K562 (cell line): ENCODE data around the gene IGF1R. TPM values are rescaled to one million over a fixed set of nuclear protein-coding genes. Genes with fewer than 3 reads are reported as not detected.

Source experiments
- CBX2 ChIP-seq: fragments of 200-600 bp; sonication (generic); IDR thresholded peaks from one replicate; pipeline ENCODE4 v1.6.1; 2012; ENCODE audit warnings: mild to moderate bottlenecking, low read length, inconsistent platforms; ENCODE audit not compliant: insufficient read depth, poor library complexity, severe bottlenecking
- ETV1 ChIP-seq: fragments of 450-650 bp; conservative IDR thresholded peaks from 2 replicates; pipeline ENCODE4 v1.6.1; 2016; ENCODE audit warnings: missing genetic modification characterization, control low read depth, low read depth, missing compliant biosample characterization
- NRF1 ChIP-seq, 2 experiments: fragments of 450-650 bp; IDR thresholded peaks in 1 of 2; conservative IDR thresholded peaks in 1 of 2; 2 replicates each; pipeline ENCODE4 v1.6.1; 2014; ENCODE audit warnings: mild to moderate bottlenecking in 2 of 2
- POLR2AphosphoS2 ChIP-seq: IDR thresholded peaks from 2 replicates; pipeline ENCODE4 v1.6.1; 2012; ENCODE audit warnings: low read length, improper control_type of control experiment
- SMARCA4 ChIP-seq: fragments of 450-650 bp; IDR thresholded peaks from 2 replicates; pipeline ENCODE4 v1.6.1; 2016
- XRCC4 ChIP-seq: IDR thresholded peaks from one replicate; pipeline ENCODE4 v1.6.1; 2011; ENCODE audit not compliant: insufficient read depth, insufficient read length; ENCODE audit errors: extremely low read depth
- YY1 ChIP-seq, 3 experiments: IDR thresholded peaks; 2 replicates each; pipeline ENCODE4 v1.6.1; 2011; ENCODE audit warnings: low read length in 2 of 3, mild to moderate bottlenecking in 2 of 3, moderate library complexity in 2 of 3, borderline replicate concordance in 1 of 3, control low read depth in 1 of 3, low read depth in 1 of 3; ENCODE audit not compliant: insufficient read depth in 3 of 3, insufficient replicate concordance in 2 of 3, control insufficient read depth in 1 of 3, insufficient read length in 1 of 3; ENCODE audit errors: extremely low read depth in 1 of 3
- ZNF134 ChIP-seq: fragments of 250-450 bp; sonication (Bioruptor Pico); conservative IDR thresholded peaks from 2 replicates; pipeline ENCODE4 v1.4.0; 2020
- ZNF644 ChIP-seq: fragments of 200-800 bp; sonication (Bioruptor generic); IDR thresholded peaks from 2 replicates; pipeline ENCODE4 v1.6.1; 2016; ENCODE audit warnings: low read depth, missing genetic modification characterization, missing compliant biosample characterization
- ZNF766 ChIP-seq: fragments of 200-800 bp; sonication (Bioruptor generic); conservative IDR thresholded peaks from 2 replicates; pipeline ENCODE4 v1.6.1; 2016; ENCODE audit warnings: missing genetic modification characterization, missing compliant biosample characterization
- polyA plus RNA-seq, 8 experiments: library from polyadenylated mRNA; depleted of rRNA in 4 of 8; stranded (reverse) in 5 of 8; unstranded in 3 of 8; fragments of >200 nt; fragmentation: Nextera tagmentation in 2 of 8; fragmentation: Illumina TruSeq in 1 of 8; extraction: Ambion mirVana in 2 of 8; extraction: Trizol in 1 of 8; gene quantifications; 2 replicates each; pipeline versions ENCODE4 v1.2.1 to v1.2.3, GENCODE V29; 2011 to 2014; ENCODE audit warnings: inconsistent platforms in 1 of 8, missing spikeins in 1 of 8
- total RNA-seq, 7 experiments: library from RNA; depleted of rRNA in 6 of 7; stranded (reverse); fragments of >200 nt in 6 of 7; fragmentation: Illumina TruSeq in 2 of 7; extraction: Trizol in 2 of 7; gene quantifications; 2 replicates each; pipeline versions ENCODE4 v1.2.1 to v1.2.3, GENCODE V29; 2011 to 2021; ENCODE audit warnings: low replicate concordance in 1 of 7
- TF ChIP-seq, protein P1 (sequence below): fragments of 250-450 bp; sonication (Bioruptor Pico); IDR thresholded peaks from 2 replicates; pipeline ENCODE4 v1.4.0; 2020; ENCODE audit warnings: mild to moderate bottlenecking
- TF ChIP-seq, protein P2 (sequence below): fragments of 250-450 bp; sonication (Bioruptor Pico); IDR thresholded peaks from 2 replicates; pipeline ENCODE4 v1.4.0; 2020; ENCODE audit warnings: mild to moderate bottlenecking, moderate library complexity
- TF ChIP-seq, protein P3 (sequence below): sonication (generic); formaldehyde crosslinking; IDR thresholded peaks from 2 replicates; pipeline ENCODE4 v1.8.0; 2022; ENCODE audit warnings: mild to moderate bottlenecking, missing genetic modification reagents, borderline replicate concordance

Gene IGF1R
- total and polyA plus RNA-seq, 9 of the 15 experiments (the other 6 are each of a cell fraction or from before 2014, with no cell fraction given): 0.35 to 8.0 (median 1.6) TPM

DNA sequence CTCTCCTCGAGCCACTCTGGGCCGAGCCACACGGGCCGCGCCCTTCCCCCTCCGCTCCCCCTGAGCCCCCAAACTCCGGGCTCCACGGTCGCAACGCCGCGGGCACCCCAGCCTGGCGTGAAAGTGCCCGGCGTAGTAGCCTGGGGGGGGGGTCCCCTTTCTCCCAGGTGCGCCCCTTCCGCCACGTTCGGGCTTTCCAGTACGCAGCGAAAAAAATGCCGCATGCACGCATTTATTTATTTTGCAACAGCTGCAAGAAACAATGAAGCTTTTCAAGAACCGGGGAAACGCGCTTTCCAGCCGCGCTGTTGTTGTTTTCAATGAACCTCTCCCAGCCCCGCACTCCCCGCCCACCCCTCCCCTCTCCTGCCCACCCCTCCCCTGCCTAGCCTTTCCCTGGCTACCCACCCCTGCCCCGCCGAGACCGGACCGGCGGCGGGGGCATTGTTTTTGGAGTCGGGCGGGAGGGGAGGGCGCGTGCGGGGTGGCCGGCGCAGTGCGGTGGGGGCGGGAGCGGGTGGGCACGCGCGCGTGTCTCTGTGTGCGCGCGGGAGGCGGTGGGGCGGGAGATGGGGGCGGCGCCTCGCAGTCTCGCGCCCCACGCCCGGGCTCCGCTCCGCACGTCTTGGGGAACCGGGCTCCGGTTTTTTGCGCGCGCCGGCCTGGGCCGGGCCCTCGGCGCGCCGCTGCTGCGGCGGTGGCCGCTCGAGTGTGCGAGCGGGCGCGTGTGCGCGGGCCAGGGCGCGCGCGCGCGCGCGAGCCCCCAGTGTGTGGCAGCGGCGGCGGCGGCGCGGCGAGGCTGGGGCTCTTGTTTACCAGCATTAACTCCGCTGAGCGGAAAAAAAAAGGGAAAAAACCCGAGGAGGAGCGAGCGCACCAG, at the start of gene IGF1R (continued):
- TF ChIP-seq, protein P1, sequence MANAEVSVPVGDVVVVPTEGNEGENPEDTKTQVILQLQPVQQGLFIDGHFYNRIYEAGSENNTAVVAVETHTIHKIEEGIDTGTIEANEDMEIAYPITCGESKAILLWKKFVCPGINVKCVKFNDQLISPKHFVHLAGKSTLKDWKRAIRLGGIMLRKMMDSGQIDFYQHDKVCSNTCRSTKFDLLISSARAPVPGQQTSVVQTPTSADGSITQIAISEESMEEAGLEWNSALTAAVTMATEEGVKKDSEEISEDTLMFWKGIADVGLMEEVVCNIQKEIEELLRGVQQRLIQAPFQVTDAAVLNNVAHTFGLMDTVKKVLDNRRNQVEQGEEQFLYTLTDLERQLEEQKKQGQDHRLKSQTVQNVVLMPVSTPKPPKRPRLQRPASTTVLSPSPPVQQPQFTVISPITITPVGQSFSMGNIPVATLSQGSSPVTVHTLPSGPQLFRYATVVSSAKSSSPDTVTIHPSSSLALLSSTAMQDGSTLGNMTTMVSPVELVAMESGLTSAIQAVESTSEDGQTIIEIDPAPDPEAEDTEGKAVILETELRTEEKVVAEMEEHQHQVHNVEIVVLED (CRISPR knock-in tag): peak; percentile 98
- TF ChIP-seq ETV1 (tag) (no peak), NRF1 (conservative IDR thresholded peaks at IDR 0.05 in 1 of 2, IDR thresholded peaks at IDR 0.05 in 1 of 2) (no peak; a peak in 1 of 4 replicates), POLR2AphosphoS2 (no peak), ZNF134 (0 out of 2 replicates have a peak, but pooled peaks have one; percentile 3), SMARCA4 (no peak), XRCC4 (no peak), CBX2 (no peak), ZNF766 (CRISPR knock-in tag) (peak; percentile 93), YY1 (IDR thresholded peaks at IDR 0.05; ENCODE audit: borderline replicate concordance in 1 of 3, control insufficient read depth in 1 of 3, extremely low read depth in 1 of 3, insufficient read depth in 3 of 3, insufficient read length in 1 of 3, insufficient replicate concordance in 2 of 3, low read depth in 1 of 3, low read length in 2 of 3) (peak in 2 of 3 experiments; percentile 41 to 59), ZNF644 (tag) (peak; percentile 87)
- TF ChIP-seq, protein P2, sequence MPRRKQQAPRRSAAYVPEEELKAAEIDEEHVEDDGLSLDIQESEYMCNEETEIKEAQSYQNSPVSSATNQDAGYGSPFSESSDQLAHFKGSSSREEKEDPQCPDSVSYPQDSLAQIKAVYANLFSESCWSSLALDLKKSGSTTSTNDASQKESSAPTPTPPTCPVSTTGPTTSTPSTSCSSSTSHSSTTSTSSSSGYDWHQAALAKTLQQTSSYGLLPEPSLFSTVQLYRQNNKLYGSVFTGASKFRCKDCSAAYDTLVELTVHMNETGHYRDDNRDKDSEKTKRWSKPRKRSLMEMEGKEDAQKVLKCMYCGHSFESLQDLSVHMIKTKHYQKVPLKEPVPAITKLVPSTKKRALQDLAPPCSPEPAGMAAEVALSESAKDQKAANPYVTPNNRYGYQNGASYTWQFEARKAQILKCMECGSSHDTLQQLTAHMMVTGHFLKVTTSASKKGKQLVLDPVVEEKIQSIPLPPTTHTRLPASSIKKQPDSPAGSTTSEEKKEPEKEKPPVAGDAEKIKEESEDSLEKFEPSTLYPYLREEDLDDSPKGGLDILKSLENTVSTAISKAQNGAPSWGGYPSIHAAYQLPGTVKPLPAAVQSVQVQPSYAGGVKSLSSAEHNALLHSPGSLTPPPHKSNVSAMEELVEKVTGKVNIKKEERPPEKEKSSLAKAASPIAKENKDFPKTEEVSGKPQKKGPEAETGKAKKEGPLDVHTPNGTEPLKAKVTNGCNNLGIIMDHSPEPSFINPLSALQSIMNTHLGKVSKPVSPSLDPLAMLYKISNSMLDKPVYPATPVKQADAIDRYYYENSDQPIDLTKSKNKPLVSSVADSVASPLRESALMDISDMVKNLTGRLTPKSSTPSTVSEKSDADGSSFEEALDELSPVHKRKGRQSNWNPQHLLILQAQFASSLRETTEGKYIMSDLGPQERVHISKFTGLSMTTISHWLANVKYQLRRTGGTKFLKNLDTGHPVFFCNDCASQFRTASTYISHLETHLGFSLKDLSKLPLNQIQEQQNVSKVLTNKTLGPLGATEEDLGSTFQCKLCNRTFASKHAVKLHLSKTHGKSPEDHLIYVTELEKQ (CRISPR knock-in tag): no peak
- TF ChIP-seq, protein P3, sequence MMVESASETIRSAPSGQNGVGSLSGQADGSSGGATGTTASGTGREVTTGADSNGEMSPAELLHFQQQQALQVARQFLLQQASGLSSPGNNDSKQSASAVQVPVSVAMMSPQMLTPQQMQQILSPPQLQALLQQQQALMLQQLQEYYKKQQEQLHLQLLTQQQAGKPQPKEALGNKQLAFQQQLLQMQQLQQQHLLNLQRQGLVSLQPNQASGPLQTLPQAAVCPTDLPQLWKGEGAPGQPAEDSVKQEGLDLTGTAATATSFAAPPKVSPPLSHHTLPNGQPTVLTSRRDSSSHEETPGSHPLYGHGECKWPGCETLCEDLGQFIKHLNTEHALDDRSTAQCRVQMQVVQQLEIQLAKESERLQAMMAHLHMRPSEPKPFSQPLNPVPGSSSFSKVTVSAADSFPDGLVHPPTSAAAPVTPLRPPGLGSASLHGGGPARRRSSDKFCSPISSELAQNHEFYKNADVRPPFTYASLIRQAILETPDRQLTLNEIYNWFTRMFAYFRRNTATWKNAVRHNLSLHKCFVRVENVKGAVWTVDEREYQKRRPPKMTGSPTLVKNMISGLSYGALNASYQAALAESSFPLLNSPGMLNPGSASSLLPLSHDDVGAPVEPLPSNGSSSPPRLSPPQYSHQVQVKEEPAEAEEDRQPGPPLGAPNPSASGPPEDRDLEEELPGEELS (CRISPR knock-in tag): no peak
